ENCODE data around the gene DLL1.
A peak's percentile ranks its signal among the peaks of the same experiment; 100 is the strongest.

Gene DLL1

GRCh38 chr6:170276369-170277057 lies 14.4 kb downstream of the DLL1 start:
- H3K9ac ChIP-seq (ENCODE audit: low read length): no peak overlapping the region
- H3K23ac ChIP-seq (ENCODE audit: low read length): no peak overlapping the region
- H3K36me3 ChIP-seq (ENCODE audit: control insufficient read depth in 1 of 2, insufficient read depth in 2 of 2, low read length in 2 of 2): no peaks in the 10 kb centered on the region
- no peak overlapping the region for H3K18ac ChIP-seq (ENCODE audit: low read length)
- H3K4ac ChIP-seq (ENCODE audit: low read depth, low read length): no peak overlapping the region
- no CpG with 5 or more reads among the region's 29 CpGs for WGBS (ENCODE audit: extremely low coverage, insufficient coverage, insufficient read length)
- H3K27ac ChIP-seq (ENCODE audit: low read depth, low read length): no peak overlapping the region
- no peak overlapping the region for H2AK5ac ChIP-seq (ENCODE audit: low read length)
- H3K79me2 ChIP-seq (ENCODE audit: control insufficient read depth, insufficient read depth, low read length, poor library complexity): no peaks in the 10 kb centered on the region
- H3K9me3 ChIP-seq (ENCODE audit: insufficient read depth, low read depth, low read length): peaks cover 4% of the 10 kb centered on the region
- H3K27me3 ChIP-seq (ENCODE audit: insufficient read depth, low read length): no peaks in the 10 kb centered on the region
- no peak overlapping the region for H4K12ac ChIP-seq (ENCODE audit: low read depth, low read length)
- no peak overlapping the region for H2BK5ac ChIP-seq (ENCODE audit: low read depth, low read length, poor library complexity)
- H3K4me2 ChIP-seq (ENCODE audit: low read length): no peak overlapping the region
- no peak overlapping the region for H4K8ac ChIP-seq (ENCODE audit: low read depth, low read length)
- DNase-seq: no peak
- no peak overlapping the region for H3K14ac ChIP-seq (ENCODE audit: low read length)
- no peaks in the 10 kb centered on the region for H3K79me1 ChIP-seq (ENCODE audit: low read length)
- H2BK12ac ChIP-seq (ENCODE audit: low read length): no peak overlapping the region
- H2BK120ac ChIP-seq (ENCODE audit: insufficient read depth, low read length, poor library complexity): no peak overlapping the region
- no peak overlapping the region for H4K91ac ChIP-seq (ENCODE audit: low read depth, low read length)
- H2AFZ ChIP-seq (ENCODE audit: insufficient read depth, low read length, poor library complexity): no peak overlapping the region
- H3K4me3 ChIP-seq (ENCODE audit: low read depth, low read length): no peak overlapping the region
- peaks cover 0 to 2% of the 10 kb centered on the region in 2 experiments for H3K4me1 ChIP-seq (ENCODE audit: control insufficient read depth in 1 of 2, insufficient read depth in 2 of 2, low read length in 2 of 2)

- no peak overlapping the region for H3K9ac ChIP-seq (ENCODE audit: low read length)
- H2AK5ac ChIP-seq (ENCODE audit: low read length): no peak overlapping the region
- no peaks in the 10 kb centered on the region for H3K27me3 ChIP-seq (ENCODE audit: insufficient read depth, low read length)
- no peak overlapping the region for H4K12ac ChIP-seq (ENCODE audit: low read depth, low read length)
- H3K14ac ChIP-seq (ENCODE audit: low read length): no peak overlapping the region
- no peaks in the 10 kb centered on the region for H3K36me3 ChIP-seq (ENCODE audit: control insufficient read depth in 1 of 2, insufficient read depth in 2 of 2, low read length in 2 of 2)
- DNase-seq: no peak
- H3K4ac ChIP-seq (ENCODE audit: low read depth, low read length): no peak overlapping the region
- H2AFZ ChIP-seq (ENCODE audit: insufficient read depth, low read length, poor library complexity): peak overlapping the region; percentile 6
- H2BK12ac ChIP-seq (ENCODE audit: low read length): no peak overlapping the region
- H2BK120ac ChIP-seq (ENCODE audit: insufficient read depth, low read length, poor library complexity): no peak overlapping the region
- no peak overlapping the region for H3K23ac ChIP-seq (ENCODE audit: low read length)
- no peak overlapping the region for H3K4me2 ChIP-seq (ENCODE audit: low read length)
- H3K79me1 ChIP-seq (ENCODE audit: low read length): no peaks in the 10 kb centered on the region
- no peaks in the 10 kb centered on the region for H3K9me3 ChIP-seq (ENCODE audit: insufficient read depth, low read depth, low read length)
- H3K4me1 ChIP-seq (ENCODE audit: control insufficient read depth in 1 of 2, insufficient read depth in 2 of 2, low read length in 2 of 2): peaks cover 0 to 5% of the 10 kb centered on the region in 2 experiments
- no peak overlapping the region for H4K8ac ChIP-seq (ENCODE audit: low read depth, low read length)
- H3K79me2 ChIP-seq (ENCODE audit: control insufficient read depth, insufficient read depth, low read length, poor library complexity): no peaks in the 10 kb centered on the region
- no CpG with 5 or more reads among the region's 36 CpGs for WGBS (ENCODE audit: extremely low coverage, insufficient coverage, insufficient read length)
- no peak overlapping the region for H3K27ac ChIP-seq (ENCODE audit: low read depth, low read length)
- no peak overlapping the region for H3K18ac ChIP-seq (ENCODE audit: low read length)
- H2BK5ac ChIP-seq (ENCODE audit: low read depth, low read length, poor library complexity): no peak overlapping the region
- no peak overlapping the region for H4K91ac ChIP-seq (ENCODE audit: low read depth, low read length)
- H3K4me3 ChIP-seq (ENCODE audit: low read depth, low read length): no peak overlapping the region
These were observed 15.9 kb downstream of the DLL1 start for GRCh38 chr6:170274713-170275560.

- Histone ChIP-seq H3K4ac (ENCODE audit: low read depth, low read length) (no peak overlapping the region), H3K9me3 (ENCODE audit: insufficient read depth, low read depth, low read length) (no peaks in the 10 kb centered on the region), H2BK5ac (ENCODE audit: low read depth, low read length, poor library complexity) (no peak overlapping the region), H3K23ac (ENCODE audit: low read length) (no peak overlapping the region), H3K4me3 (ENCODE audit: low read depth, low read length) (no peak overlapping the region), H3K27me3 (ENCODE audit: insufficient read depth, low read length) (no peaks in the 10 kb centered on the region), H4K91ac (ENCODE audit: low read depth, low read length) (no peak overlapping the region), H2AK5ac (ENCODE audit: low read length) (no peak overlapping the region), H2BK12ac (ENCODE audit: low read length) (no peak overlapping the region), H3K4me1 (ENCODE audit: control insufficient read depth in 1 of 2, insufficient read depth in 2 of 2, low read length in 2 of 2) (peaks cover 6 to 12% of the 10 kb centered on the region in 2 experiments), H3K18ac (ENCODE audit: low read length) (no peak overlapping the region), H3K79me2 (ENCODE audit: control insufficient read depth, insufficient read depth, low read length, poor library complexity) (no peaks in the 10 kb centered on the region), H3K14ac (ENCODE audit: low read length) (no peak overlapping the region), H4K12ac (ENCODE audit: low read depth, low read length) (no peak overlapping the region), H3K27ac (ENCODE audit: low read depth, low read length) (no peak overlapping the region), H2BK120ac (ENCODE audit: insufficient read depth, low read length, poor library complexity) (no peak overlapping the region), H3K9ac (ENCODE audit: low read length) (no peak overlapping the region), H2AFZ (ENCODE audit: insufficient read depth, low read length, poor library complexity) (no peak overlapping the region), H3K79me1 (ENCODE audit: low read length) (no peaks in the 10 kb centered on the region), H3K36me3 (ENCODE audit: control insufficient read depth in 1 of 2, insufficient read depth in 2 of 2, low read length in 2 of 2) (no peaks in the 10 kb centered on the region), H4K8ac (ENCODE audit: low read depth, low read length) (no peak overlapping the region), H3K4me2 (ENCODE audit: low read length) (no peak overlapping the region)
- no peak for DNase-seq
- no CpG with 5 or more reads among the region's 7 CpGs for WGBS (ENCODE audit: extremely low coverage, insufficient coverage, insufficient read length)
These were observed 17.2 kb downstream of the DLL1 start for GRCh38 chr6:170273681-170274080.

GRCh38 chr6:170273191-170273590 lies 17.7 kb downstream of the DLL1 start:
- no peak overlapping the region for H4K12ac ChIP-seq (ENCODE audit: low read depth, low read length)
- DNase-seq: no peak
- no peak overlapping the region for H3K4me2 ChIP-seq (ENCODE audit: low read length)
- H3K27me3 ChIP-seq (ENCODE audit: insufficient read depth, low read length): no peaks in the 10 kb centered on the region
- no peak overlapping the region for H3K23ac ChIP-seq (ENCODE audit: low read length)
- H2AFZ ChIP-seq (ENCODE audit: insufficient read depth, low read length, poor library complexity): no peak overlapping the region
- no peak overlapping the region for H3K4ac ChIP-seq (ENCODE audit: low read depth, low read length)
- H2AK5ac ChIP-seq (ENCODE audit: low read length): no peak overlapping the region
- H3K4me3 ChIP-seq (ENCODE audit: low read depth, low read length): no peak overlapping the region
- H2BK120ac ChIP-seq (ENCODE audit: insufficient read depth, low read length, poor library complexity): no peak overlapping the region
- H3K9ac ChIP-seq (ENCODE audit: low read length): no peak overlapping the region
- H2BK12ac ChIP-seq (ENCODE audit: low read length): no peak overlapping the region
- no peaks in the 10 kb centered on the region for H3K36me3 ChIP-seq (ENCODE audit: control insufficient read depth in 1 of 2, insufficient read depth in 2 of 2, low read length in 2 of 2)
- H3K14ac ChIP-seq (ENCODE audit: low read length): no peak overlapping the region
- WGBS (ENCODE audit: extremely low coverage, insufficient coverage, insufficient read length): no CpG with 5 or more reads among the region's 23 CpGs
- H4K8ac ChIP-seq (ENCODE audit: low read depth, low read length): no peak overlapping the region
- H3K4me1 ChIP-seq (ENCODE audit: control insufficient read depth in 1 of 2, insufficient read depth in 2 of 2, low read length in 2 of 2): peaks cover 6 to 10% of the 10 kb centered on the region in 2 experiments
- H4K91ac ChIP-seq (ENCODE audit: low read depth, low read length): no peak overlapping the region
- H3K27ac ChIP-seq (ENCODE audit: low read depth, low read length): no peak overlapping the region
- no peaks in the 10 kb centered on the region for H3K79me1 ChIP-seq (ENCODE audit: low read length)
- H3K18ac ChIP-seq (ENCODE audit: low read length): no peak overlapping the region
- no peaks in the 10 kb centered on the region for H3K79me2 ChIP-seq (ENCODE audit: control insufficient read depth, insufficient read depth, low read length, poor library complexity)
- no peaks in the 10 kb centered on the region for H3K9me3 ChIP-seq (ENCODE audit: insufficient read depth, low read depth, low read length)
- H2BK5ac ChIP-seq (ENCODE audit: low read depth, low read length, poor library complexity): no peak overlapping the region
